Astrocyte of the spinal cord (primary cell): Measurements from ENCODE around the gene ZNF598.

Source experiments
- DNase-seq: peaks from one replicate; pipeline ENCODE4 v3.0.0; 2011; ENCODE audit warnings: low read depth, low spot score
- H3K4me3 ChIP-seq: 2 replicates; pipeline ENCODE4 v1.5.1; 2011; ENCODE audit warnings: low read depth, mild to moderate bottlenecking, low read length, moderate library complexity
- in situ Hi-C: cut with HindIII; loops from 2 replicates; pipeline ENCODE4 v1.10.0; 2017; ENCODE audit warnings: low sequenced_read_pairs
- TF ChIP-seq, protein P1 (sequence below): IDR thresholded peaks from 2 replicates; pipeline ENCODE4 v1.5.1; 2012; ENCODE audit warnings: low read depth, mild to moderate bottlenecking, low read length, inconsistent platforms

The ZNF598 gene

DNA sequence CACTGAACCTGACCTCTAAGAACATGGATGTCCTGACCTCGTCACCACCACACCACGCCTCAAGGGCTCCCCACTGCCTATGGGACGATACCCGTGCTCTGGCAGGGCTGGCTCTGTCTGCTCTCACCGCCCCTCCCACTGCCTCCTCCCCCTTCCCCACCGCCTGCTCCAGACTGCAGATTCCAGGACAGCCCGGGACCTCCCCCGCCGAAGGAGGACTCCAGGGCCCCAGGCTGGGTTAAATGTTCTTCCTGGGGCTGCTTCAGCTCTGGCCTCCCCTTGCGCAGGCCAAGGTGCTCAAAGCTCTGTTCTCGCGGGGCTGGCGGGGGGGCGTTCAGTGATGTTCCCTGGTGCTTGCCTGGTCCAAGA, 13.1 kb upstream of the ZNF598 start:
- peak overlapping the region; percentile 34 for H3K4me3 ChIP-seq
- no peak for DNase-seq
- in situ Hi-C loops, result no loop called here
- TF ChIP-seq, protein P1, sequence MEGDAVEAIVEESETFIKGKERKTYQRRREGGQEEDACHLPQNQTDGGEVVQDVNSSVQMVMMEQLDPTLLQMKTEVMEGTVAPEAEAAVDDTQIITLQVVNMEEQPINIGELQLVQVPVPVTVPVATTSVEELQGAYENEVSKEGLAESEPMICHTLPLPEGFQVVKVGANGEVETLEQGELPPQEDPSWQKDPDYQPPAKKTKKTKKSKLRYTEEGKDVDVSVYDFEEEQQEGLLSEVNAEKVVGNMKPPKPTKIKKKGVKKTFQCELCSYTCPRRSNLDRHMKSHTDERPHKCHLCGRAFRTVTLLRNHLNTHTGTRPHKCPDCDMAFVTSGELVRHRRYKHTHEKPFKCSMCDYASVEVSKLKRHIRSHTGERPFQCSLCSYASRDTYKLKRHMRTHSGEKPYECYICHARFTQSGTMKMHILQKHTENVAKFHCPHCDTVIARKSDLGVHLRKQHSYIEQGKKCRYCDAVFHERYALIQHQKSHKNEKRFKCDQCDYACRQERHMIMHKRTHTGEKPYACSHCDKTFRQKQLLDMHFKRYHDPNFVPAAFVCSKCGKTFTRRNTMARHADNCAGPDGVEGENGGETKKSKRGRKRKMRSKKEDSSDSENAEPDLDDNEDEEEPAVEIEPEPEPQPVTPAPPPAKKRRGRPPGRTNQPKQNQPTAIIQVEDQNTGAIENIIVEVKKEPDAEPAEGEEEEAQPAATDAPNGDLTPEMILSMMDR, result no peak

DNA sequence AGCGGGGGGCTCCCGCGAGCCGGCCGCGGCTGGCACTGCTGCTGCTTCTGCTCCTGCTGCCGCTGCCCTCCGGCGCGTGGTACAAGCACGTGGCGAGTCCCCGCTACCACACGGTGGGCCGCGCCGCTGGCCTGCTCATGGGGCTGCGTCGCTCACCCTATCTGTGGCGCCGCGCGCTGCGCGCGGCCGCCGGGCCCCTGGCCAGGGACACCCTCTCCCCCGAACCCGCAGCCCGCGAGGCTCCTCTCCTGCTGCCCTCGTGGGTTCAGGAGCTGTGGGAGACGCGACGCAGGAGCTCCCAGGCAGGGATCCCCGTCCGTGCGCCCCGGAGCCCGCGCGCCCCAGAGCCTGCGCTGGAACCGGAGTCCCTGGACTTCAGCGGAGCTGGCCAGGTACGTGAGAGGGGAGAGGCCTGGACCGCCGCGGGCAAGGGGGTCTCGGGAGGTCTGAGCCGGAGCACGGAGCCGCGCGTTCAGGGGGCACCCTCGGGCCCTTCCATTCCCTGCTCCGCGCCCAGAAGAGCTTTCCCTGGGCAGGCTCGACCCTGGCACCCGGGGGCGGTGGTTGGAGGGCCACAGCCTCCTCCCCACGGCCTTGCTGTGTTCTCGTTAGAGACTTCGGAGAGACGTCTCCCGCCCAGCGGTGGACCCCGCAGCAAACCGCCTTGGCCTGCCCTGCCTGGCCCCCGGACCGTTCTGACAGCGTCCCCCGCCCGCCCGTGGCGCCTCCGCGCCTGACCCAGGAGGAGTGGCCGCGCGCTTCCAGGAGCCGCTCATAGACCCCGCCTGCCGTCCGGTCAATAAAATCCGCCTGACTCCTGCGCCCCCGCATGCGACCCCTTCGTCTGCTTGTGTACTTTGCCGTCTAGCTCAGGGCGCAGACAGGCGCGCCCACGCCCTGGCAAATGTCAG, 10.6 kb upstream of the ZNF598 start:
- in situ Hi-C loops, result no loop called here
- H3K4me3 ChIP-seq, result no peak overlapping the region
- DNase-seq, result no peak
- TF ChIP-seq, protein P1, result no peak

- TF ChIP-seq, protein P1, result no peak
- DNase-seq, result no peak
- H3K4me3 ChIP-seq, result no peak within 1 kb of the TSS
- in situ Hi-C loops, result no loop called here
These were observed 9.9 kb upstream of the ZNF598 start, which contains the start of gene NPW for GRCh38 chr16:2019518-2019920. Gene NPW (plus strand): TSS chr16:2019785.

DNA sequence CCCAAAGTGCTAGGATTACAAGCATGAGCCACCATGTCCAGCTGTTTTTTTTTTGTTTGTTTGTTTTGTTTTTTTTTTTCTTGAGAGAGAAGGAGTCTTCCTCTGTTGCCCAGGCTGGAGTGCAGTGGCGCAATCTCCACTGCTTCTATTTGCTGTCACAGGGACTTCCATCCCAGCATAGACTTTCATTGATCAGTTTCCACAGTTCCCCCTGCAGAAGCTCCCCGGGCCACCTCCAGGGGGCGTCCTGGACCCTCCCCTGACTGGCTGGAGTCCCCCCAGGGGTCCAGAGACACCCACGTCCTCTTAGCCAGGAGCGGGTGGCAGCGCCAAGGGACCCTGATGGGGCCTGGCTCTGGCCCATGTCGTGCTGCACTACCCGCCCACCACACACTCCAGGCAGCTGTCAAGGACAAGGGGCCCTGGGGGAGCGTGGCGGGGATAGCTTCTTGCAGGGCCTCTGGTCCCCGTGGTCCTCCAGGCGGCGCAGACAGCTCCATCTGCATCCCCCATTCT, 6.8 kb upstream of the ZNF598 start:
- in situ Hi-C loops, result no loop called here
- no peak for DNase-seq
- no peak overlapping the region for H3K4me3 ChIP-seq
- TF ChIP-seq, protein P1, result peak; percentile 62

DNA sequence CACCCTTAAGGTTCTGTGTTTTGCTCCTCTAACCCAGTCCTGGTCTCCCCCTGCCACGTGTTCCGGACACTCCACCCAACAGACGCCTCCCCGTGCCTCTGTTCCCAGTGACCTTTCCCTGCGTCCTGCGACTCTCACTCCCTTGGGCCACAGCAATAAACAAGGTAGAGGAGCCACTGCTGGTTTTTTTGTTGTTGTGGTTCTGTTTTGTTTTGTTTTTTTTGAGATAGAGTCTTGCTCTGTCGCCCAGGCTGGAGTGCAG, 6.3 kb upstream of the ZNF598 start:
- DNase-seq, result no peak
- TF ChIP-seq, protein P1, result no peak
- in situ Hi-C loops, result no loop called here
- no peak overlapping the region for H3K4me3 ChIP-seq

DNA sequence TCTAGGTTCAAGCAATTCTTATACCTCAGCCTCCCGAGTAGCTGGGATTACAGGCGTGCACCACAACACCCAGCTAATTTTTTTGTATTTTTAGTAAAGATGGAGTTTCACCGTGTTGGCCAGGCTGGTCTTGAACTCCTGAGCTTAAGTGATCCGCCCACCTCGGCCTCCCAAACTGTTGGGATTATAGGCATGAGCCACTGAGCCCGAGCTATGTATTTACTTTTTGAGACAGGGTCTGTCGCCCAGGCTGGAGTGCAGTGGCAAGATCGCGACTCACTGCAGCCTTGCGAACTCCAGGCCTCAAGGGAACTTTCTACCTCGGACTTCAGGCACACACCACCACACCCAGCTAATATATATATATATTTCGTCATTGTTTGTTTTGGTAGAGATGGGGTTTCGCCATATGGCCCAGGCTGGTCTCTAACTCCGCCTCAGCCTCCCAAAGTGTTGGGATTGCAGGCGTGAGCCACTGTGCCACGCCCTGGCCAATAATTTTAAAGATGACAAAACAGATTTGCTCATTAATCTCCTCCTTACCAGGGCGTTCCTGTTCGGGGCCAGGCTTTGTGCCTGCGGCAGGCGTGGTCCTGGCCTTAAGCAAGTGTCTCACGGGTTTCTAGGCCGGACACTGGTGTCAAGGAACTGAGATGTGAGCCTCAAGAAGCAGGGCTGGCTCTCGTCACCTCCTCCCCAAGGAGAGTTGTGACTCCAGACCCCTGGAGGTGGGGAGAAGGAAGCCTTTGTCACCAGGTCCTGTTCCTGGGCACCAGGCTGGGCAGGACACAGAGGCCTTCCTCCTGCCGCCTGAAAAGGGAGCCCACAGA, 5.7 kb upstream of the ZNF598 start:
- TF ChIP-seq, protein P1, result no peak
- DNase-seq, result no peak
- in situ Hi-C loops, result no loop called here
- no peak overlapping the region for H3K4me3 ChIP-seq
